ENCODE data around the gene DPP3.

GRCh38 chr11:66541892-66542291, 61.7 kb downstream of the DPP3 start:
- TF ChIP-seq CTCF (IDR thresholded peaks at IDR 0.05; ENCODE audit: insufficient read depth, low read length) (no peak), POLR2AphosphoS5 (IDR thresholded peaks at IDR 0.05; ENCODE audit: low read depth) (no peak), REST (IDR thresholded peaks at IDR 0.05; ENCODE audit: insufficient replicate concordance, low read depth) (no peak), SPI1 (IDR thresholded peaks at IDR 0.05; ENCODE audit: borderline replicate concordance, low read depth) (no peak), GABPA (IDR thresholded peaks at IDR 0.05; ENCODE audit: low read depth) (no peak)

Measured in HL-60 (cell line).